Activated naive CD4-positive, alpha-beta T cell treated with anti-CD3 and anti-CD28 coated beads for 36 hours (primary cell): ENCODE measurements around the gene KRTAP12-1. TPM values are rescaled to one million over a fixed set of nuclear protein-coding genes. Genes with fewer than 3 reads are reported as not detected.
"Not testable (repeated sequence)": the region's sequence is repeated elsewhere in the genome, so short reads cannot be mapped to it uniquely, and the experiment has no call there.

Source experiments
- CTCF ChIA-PET: fragments of 350-600 bp; sonication (Branson Sonifier 250); formaldehyde crosslinking; loops from one replicate; lab custom pipeline; 2021; ENCODE audit warnings: antibody characterized with exemption; lab: Charles Lee
- DNase-seq: peaks from one replicate; pipeline ENCODE4 v3.0.0-alpha.2; 2020
- H3K27ac Mint-ChIP-seq: one replicate; pipeline ENCODE4 v1.8.0; 2021; ENCODE audit warnings: mild to moderate bottlenecking, mixed read lengths
- H3K27me3 Mint-ChIP-seq: one replicate; pipeline ENCODE4 v1.8.0; 2021; ENCODE audit warnings: low read depth, mixed read lengths
- H3K36me3 Mint-ChIP-seq: one replicate; pipeline ENCODE4 v1.8.0; 2021; ENCODE audit warnings: low read depth, mixed read lengths
- H3K4me1 Mint-ChIP-seq: one replicate; pipeline ENCODE4 v1.8.0; 2021; ENCODE audit warnings: low read depth, mixed read lengths
- H3K4me3 Mint-ChIP-seq: one replicate; pipeline ENCODE4 v1.8.0; 2021; ENCODE audit warnings: mild to moderate bottlenecking, moderate library complexity, mixed read lengths
- H3K9me3 Mint-ChIP-seq: one replicate; pipeline ENCODE4 v1.8.0; 2021; ENCODE audit warnings: mixed read lengths
- intact Hi-C: fragments of 100-400 bp; cut with micrococcal nuclease; formaldehyde crosslinking; loops from one replicate; pipeline ENCODE4 v1.15.1; 2023
- total RNA-seq, 2 experiments: library from RNA; stranded (reverse); gene quantifications; one replicate each; pipeline ENCODE4 v1.2.3, GENCODE V29; 2021

The KRTAP12-1 gene
- total RNA-seq, 2 experiments from 2014 or later, result not detected

DNA sequence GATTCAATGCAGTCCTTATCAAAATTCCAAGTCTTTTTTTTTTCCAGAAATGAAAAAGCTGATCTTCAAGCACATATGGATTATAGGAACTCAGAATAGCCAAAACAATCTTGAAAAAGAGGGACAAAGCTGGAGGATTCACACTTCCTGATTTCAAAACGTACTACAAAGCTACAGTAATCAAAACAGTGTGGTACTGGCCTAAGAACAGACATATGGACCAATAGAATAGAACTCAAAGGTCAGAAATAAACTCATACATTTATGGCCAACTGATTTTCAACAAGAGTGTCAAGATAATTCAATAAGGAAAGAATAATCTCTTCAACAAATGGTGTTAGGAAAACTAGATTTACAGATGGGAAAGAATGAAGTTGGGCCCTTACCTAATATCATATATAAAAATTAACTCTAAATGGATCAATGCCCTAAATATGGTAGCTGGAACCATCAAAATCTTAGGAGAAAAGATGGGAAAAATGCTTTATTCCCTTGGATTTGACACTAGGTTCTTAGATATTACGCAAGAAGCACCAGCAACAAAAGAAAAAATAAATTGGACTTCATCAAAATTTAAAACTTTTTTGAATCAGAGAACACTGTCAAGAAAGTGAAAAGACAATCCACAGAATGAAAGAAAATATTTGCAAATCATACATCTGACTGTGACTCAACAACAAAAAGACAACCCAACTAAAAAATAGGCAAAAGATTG is 11.0 kb upstream of the KRTAP12-1 start:
- H3K27me3 Mint-ChIP-seq, result peaks cover 11% of the 10 kb centered on the region
- H3K4me3 Mint-ChIP-seq, result no peak overlapping the region
- no peak for DNase-seq
- H3K9me3 Mint-ChIP-seq, result peaks cover 9% of the 10 kb centered on the region
- peaks cover 2% of the 10 kb centered on the region for H3K36me3 Mint-ChIP-seq
- intact Hi-C loops, result no loop called here
- CTCF ChIA-PET, result no interaction called here
- no peak overlapping the region for H3K27ac Mint-ChIP-seq
- peaks cover 15% of the 10 kb centered on the region for H3K4me1 Mint-ChIP-seq

DNA sequence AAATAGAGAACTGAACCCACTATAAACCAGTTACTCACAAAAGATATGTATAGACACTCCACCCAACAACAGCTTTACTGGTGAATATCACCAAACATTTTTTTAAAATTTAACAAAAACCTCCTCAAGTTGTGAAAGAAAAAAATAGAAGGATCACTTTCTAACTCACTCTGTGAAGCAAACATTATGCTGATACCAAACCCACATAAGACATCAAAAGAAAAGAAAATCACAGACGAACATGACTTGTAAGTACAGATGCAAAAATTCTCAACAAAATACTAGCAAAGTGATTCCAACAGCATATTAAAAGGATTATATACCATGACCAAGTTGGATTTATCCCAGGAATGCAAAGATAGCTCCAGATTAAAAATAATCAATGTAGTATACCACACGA is 9.7 kb upstream of the KRTAP12-1 start:
- Mint-ChIP-seq H3K9me3 (peaks cover 9% of the 10 kb centered on the region), H3K4me3 (no peak overlapping the region), H3K36me3 (peaks cover 2% of the 10 kb centered on the region), H3K4me1 (peaks cover 15% of the 10 kb centered on the region), H3K27me3 (peaks cover 4% of the 10 kb centered on the region), H3K27ac (no peak overlapping the region)
- CTCF ChIA-PET, result no interaction called here
- intact Hi-C loops, result no loop called here
- no peak for DNase-seq

DNA sequence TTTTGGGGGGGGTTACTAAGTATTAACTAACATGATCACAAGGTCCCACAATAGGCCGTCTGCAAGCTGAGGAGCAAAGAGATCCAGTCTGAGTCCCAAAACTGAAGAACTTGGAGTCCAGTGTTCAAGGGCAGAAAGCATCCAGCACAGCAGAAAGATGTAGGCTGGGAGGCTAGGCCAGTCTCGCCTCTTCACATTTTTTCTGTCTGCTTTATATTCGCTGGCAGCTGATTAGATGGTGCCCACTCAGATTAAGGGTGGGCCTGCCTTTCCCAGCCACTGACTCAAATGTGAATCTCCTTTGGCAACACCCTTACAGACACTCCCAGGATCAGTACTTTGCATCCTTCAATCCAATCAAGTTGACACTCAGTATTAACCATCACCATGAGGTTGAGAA is 7.8 kb upstream of the KRTAP12-1 start:
- H3K36me3 Mint-ChIP-seq, H3K4me3 Mint-ChIP-seq, H3K9me3 Mint-ChIP-seq, CTCF ChIA-PET, H3K27me3 Mint-ChIP-seq, H3K27ac Mint-ChIP-seq, DNase-seq, intact Hi-C loops: not testable (repeated sequence)
- peaks cover 21% of the 10 kb centered on the region for H3K4me1 Mint-ChIP-seq

DNA sequence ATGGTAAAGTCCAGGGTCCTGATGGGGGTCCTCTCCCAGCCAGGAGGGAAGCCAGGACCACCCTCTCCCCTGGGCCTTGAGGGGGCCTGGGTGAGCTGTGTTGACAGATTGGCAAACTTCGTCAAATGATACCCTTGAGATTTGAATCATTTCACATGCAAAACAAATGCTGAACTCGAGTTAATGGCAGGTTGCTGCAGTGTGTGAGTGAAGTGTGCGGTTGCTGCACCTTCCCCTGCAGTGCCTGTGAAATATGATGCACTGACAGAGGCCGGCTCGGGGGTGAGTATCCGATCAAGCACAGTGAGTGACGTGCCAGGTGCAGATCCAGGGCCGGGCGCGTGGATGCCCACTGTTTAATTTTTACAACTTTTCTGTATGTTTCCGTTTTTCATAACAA is 5.7 kb upstream of the KRTAP12-1 start:
- CTCF ChIA-PET, result interaction anchor here (1.5 kb wide), 1 partner anchor 11 kb away, joined by 3 read pairs; no protein-coding TSS in a partner anchor
- H3K4me1 Mint-ChIP-seq, result peaks cover 19% of the 10 kb centered on the region
- no peak for DNase-seq
- H3K36me3 Mint-ChIP-seq, result peaks cover 2% of the 10 kb centered on the region
- no peak overlapping the region for H3K4me3 Mint-ChIP-seq
- H3K27ac Mint-ChIP-seq, result no peak overlapping the region
- H3K27me3 Mint-ChIP-seq, result peaks cover 7% of the 10 kb centered on the region
- intact Hi-C loops, result no loop called here
- H3K9me3 Mint-ChIP-seq, result peaks cover 4% of the 10 kb centered on the region

DNA sequence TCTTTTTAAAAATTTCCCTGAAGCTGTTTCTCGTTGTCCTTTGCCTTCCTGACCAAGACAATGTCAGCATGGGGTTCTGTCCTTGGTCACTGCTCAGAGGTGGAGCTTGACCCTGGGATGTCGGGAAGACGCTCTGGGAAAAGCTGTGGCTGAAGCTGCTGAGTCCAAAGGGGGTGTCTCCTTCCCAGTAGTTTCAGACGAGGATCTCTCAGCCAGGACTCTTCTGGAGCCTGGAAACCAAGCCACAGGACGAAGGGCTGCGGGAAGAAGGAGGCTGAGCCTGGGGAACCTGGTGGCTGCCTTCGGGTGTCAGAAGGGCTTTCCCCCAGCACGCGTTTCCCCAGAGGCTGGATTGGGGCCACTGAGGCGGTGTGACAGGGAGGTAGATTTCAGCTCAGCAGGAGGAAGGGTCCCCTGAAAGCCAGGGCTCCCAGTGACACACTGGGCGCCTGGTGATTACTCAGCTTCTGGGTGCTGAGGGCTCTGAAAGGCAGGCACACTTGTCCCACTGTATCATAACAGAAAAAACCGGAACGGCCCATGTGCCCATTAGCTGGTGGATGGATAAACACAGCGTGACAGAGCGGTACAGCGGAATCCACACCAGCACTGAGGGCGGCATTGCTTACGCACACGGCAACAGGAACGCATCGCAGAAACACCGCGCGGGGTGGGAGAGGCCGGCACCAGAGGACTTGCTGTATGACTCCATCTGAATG is 5.0 kb upstream of the KRTAP12-1 start:
- no peak overlapping the region for H3K27ac Mint-ChIP-seq
- intact Hi-C loops, result no loop called here
- no peaks in the 10 kb centered on the region for H3K36me3 Mint-ChIP-seq
- no peaks in the 10 kb centered on the region for H3K9me3 Mint-ChIP-seq
- no peak overlapping the region for H3K4me3 Mint-ChIP-seq
- H3K27me3 Mint-ChIP-seq, result peaks cover 10% of the 10 kb centered on the region
- no peak for DNase-seq
- CTCF ChIA-PET, result interaction anchor here (1.5 kb wide), 1 partner anchor 10 kb away, joined by 3 read pairs; no protein-coding TSS in a partner anchor
- H3K4me1 Mint-ChIP-seq, result peaks cover 18% of the 10 kb centered on the region

DNA sequence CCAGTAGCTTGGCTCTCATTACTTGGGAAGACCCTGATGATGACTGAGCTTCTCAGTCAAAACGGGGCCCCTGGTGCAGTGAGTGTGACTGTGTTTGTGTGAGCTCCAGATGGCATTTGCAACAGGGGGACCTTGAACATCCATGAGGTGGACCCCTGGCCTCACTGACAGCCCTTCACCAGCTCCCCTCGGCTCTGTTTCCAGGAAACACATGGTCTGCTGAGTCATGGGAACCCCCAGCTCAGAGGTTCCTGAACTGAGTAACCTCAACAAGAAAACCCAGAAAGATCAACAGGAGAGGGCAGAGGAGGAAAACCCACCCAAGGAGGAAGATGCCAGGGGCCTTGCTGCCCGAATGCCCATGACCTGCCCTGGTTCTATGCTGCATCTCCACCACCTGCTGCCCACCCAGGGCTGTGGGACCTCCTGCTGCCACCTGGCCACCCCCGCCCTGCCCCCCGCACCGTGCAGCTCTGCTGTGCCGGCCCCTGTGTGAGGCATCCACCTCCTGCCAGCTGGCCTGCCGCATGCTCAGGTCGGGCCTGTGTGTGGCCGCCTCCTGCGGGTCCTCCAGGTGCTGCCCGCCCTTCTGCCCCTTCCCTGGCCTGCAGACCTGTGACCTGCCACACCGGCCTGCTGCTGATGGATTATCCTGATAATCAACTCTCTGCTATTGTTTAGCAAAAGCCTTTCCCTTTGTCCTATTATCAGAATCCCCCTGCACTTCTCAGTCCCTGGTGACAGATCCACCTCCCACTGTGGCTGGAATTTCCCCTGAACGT is 4.2 kb upstream of the KRTAP12-1 start:
- CTCF ChIA-PET, result interaction anchor here (1.5 kb wide), 1 partner anchor 9 kb away, joined by 3 read pairs; no protein-coding TSS in a partner anchor
- peak; percentile 22 for DNase-seq
- Mint-ChIP-seq H3K27ac (no peak overlapping the region), H3K36me3 (no peaks in the 10 kb centered on the region), H3K4me3 (no peak overlapping the region), H3K4me1 (peaks cover 10% of the 10 kb centered on the region), H3K9me3 (no peaks in the 10 kb centered on the region), H3K27me3 (peaks cover 10% of the 10 kb centered on the region)
- intact Hi-C loops, result no loop called here

DNA sequence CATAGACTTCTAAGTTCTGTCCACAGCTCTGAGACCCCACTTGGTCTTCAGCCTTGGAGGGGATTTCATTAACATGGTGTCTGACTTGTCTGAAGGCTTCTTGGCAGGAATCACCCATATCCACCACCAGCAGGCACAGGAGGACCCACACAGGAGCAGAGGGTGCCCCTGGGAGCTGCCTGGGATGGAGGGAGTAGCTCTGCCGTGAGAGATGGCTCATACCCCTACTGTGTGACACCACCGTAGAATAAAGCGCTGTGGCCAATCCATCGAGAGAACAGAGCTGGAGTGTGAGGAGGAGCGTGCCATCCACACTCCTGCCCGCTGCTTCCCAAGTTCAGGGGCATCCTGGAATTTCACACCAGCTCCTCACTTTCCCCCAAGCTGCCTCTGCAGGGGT is 3.1 kb upstream of the KRTAP12-1 start:
- H3K27ac Mint-ChIP-seq, intact Hi-C loops: not testable (repeated sequence)

DNA sequence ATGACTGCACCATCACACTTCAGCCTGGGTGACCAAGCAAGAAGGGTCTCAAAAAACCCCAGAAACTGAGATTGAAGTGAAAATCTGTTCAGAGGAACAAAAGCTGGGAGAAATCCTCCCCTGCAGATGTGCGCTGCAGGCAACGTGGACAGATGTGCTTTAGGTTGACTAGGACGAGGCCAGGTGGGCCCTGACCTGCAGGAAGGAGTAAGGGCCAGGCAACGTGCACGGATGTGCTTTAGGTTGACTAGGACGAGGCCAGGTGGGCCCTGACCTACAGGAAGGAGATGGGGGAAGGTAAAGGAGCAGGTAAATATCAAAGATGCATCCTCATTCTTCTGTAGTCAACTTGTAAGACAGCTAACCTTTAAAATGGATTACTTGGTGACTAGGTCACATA is 2.5 kb upstream of the KRTAP12-1 start:
- Mint-ChIP-seq H3K27ac (no peak overlapping the region), H3K4me1 (peaks cover 6% of the 10 kb centered on the region), H3K27me3 (peaks cover 10% of the 10 kb centered on the region), H3K9me3 (no peaks in the 10 kb centered on the region), H3K4me3 (no peak overlapping the region), H3K36me3 (no peaks in the 10 kb centered on the region)
- CTCF ChIA-PET, result no interaction called here
- DNase-seq, result no peak
- intact Hi-C loops, result no loop called here

More for the DNA sequence above, 3.1 kb upstream of the KRTAP12-1 start:
- H3K27me3 Mint-ChIP-seq, H3K36me3 Mint-ChIP-seq, H3K4me1 Mint-ChIP-seq, H3K4me3 Mint-ChIP-seq, DNase-seq, H3K9me3 Mint-ChIP-seq, CTCF ChIA-PET: not testable (repeated sequence)

DNA sequence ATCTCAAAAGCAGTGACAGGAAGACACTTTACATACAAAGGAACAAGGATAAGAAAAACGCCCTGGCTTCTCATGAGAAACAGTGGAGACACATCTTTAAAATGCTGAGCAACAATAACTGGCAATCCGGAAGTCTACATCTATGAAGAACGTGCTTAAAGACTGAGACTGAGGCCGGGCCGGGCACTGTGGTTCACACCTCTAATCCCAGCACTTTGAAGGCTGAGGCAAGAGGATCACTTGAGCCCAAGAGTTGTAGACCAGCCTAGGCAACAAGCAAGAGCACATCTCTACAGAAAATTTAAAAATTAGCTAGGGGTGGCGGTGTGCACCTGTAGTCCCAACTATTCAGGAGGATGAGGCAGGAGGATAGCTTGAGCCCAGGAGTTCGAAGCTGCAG is 2.1 kb upstream of the KRTAP12-1 start:
- peaks cover 6% of the 10 kb centered on the region for H3K4me1 Mint-ChIP-seq
- no peak overlapping the region for H3K4me3 Mint-ChIP-seq
- no peaks in the 10 kb centered on the region for H3K36me3 Mint-ChIP-seq
- no peaks in the 10 kb centered on the region for H3K9me3 Mint-ChIP-seq
- intact Hi-C loops, result no loop called here
- CTCF ChIA-PET, result interaction anchor here (0.6 kb wide), 1 partner anchor 368 kb away, joined by 3 read pairs; no protein-coding TSS in a partner anchor
- DNase-seq, result no peak
- H3K27me3 Mint-ChIP-seq, result peaks cover 10% of the 10 kb centered on the region
- no peak overlapping the region for H3K27ac Mint-ChIP-seq

DNA sequence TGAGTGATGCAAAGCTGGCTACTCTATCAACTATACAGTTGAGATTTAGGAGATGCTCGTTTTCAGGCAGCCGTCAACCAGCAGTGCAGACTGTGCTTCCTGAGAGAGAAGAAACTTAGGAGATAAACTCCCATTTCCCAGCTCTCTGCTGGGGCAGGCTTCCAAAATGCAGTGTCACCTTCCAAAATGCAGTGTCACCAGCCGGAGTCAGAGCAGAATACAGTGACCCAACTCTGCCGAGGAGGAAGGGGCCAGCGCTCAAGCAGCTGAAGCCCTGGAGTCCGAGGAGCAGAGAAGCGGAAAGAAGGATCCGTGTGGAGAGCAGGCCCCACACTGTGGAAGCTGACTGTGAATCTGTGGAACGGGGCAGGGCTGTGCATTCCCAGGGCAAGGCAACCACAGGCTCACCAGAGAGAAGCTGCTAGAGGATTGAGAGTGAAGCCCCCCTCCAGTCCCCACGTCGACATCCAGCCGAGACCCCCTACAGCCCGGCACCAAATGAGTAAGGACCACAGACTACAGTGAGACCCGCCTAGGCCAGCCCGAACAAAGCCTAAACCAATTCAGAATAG is 703 bp upstream of the KRTAP12-1 start:
- peaks cover 6% of the 10 kb centered on the region for H3K4me1 Mint-ChIP-seq
- H3K27ac Mint-ChIP-seq, result no peak overlapping the region
- CTCF ChIA-PET, result interaction anchor here (0.7 to 1.0 kb wide), 2 partner anchors 61 to 108 kb away, joined by 3 read pairs; no protein-coding TSS in a partner anchor
- no peaks in the 10 kb centered on the region for H3K36me3 Mint-ChIP-seq
- intact Hi-C loops, result no loop called here
- no peak overlapping the region for H3K4me3 Mint-ChIP-seq
- no peaks in the 10 kb centered on the region for H3K9me3 Mint-ChIP-seq
- DNase-seq, result no peak
- peaks cover 10% of the 10 kb centered on the region for H3K27me3 Mint-ChIP-seq

DNA sequence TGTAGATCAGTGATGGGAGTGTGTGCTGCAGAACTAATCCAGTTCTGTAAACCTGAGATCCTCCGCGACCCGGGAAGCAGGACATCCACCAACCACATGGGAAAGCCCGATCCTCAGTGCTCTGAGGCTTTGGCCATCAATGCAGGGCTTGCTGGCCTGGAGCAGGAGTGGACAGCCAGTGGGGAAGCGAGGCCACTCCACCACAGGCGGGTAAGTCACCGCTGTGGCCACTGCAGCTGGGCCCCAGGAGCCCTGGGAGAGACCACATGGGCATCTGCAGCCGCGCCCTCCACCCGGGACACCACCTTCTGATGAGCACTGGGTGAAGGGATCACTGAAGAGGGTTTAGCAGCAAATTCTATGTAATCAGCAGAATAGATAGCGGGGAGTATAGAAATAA is 811 bp downstream of the KRTAP12-1 start:
- peaks cover 4% of the 10 kb centered on the region for H3K27me3 Mint-ChIP-seq
- no peak overlapping the region for H3K27ac Mint-ChIP-seq
- DNase-seq, result no peak
- CTCF ChIA-PET, result interaction anchor here (0.6 kb wide), 1 partner anchor 28 kb away, joined by 3 read pairs; no protein-coding TSS in a partner anchor
- H3K36me3 Mint-ChIP-seq, result no peaks in the 10 kb centered on the region
- no peak overlapping the region for H3K4me3 Mint-ChIP-seq
- intact Hi-C loops, result no loop called here
- peaks cover 3% of the 10 kb centered on the region for H3K4me1 Mint-ChIP-seq
- H3K9me3 Mint-ChIP-seq, result no peaks in the 10 kb centered on the region

DNA sequence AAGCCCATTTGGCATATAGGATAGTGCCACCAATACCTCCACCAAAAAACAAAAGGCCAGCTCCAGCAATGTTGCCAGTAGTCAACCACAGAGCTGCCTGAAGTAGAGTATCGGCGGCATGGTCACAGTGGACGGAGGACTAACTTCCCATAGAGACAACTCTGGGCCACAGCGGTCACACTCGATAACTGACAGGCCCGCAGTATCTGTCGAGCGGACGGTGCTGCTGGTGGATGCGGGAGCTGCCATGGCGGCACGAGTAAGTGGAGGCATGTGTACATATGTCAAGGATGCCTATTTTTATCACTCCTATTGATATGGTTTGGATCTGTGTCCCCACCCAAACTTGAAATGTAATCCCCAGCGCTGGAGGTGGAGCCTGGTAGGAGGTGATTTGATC is 4.1 kb downstream of the KRTAP12-1 start:
- CTCF ChIA-PET, result no interaction called here
- no peak for DNase-seq
- peaks cover 3% of the 10 kb centered on the region for H3K27me3 Mint-ChIP-seq
- H3K4me3 Mint-ChIP-seq, result no peak overlapping the region
- intact Hi-C loops, result no loop called here
- peaks cover 9% of the 10 kb centered on the region for H3K9me3 Mint-ChIP-seq
- no peak overlapping the region for H3K27ac Mint-ChIP-seq
- no peaks in the 10 kb centered on the region for H3K4me1 Mint-ChIP-seq
- no peaks in the 10 kb centered on the region for H3K36me3 Mint-ChIP-seq
